ENCODE data around the gene CIRBP. TPM values are rescaled to one million over a fixed set of nuclear protein-coding genes. Genes with fewer than 3 reads are reported as not detected.

CIRBP gene
- total RNA-seq, 1 donor from 2014 or later, result 341 TPM

DNA sequence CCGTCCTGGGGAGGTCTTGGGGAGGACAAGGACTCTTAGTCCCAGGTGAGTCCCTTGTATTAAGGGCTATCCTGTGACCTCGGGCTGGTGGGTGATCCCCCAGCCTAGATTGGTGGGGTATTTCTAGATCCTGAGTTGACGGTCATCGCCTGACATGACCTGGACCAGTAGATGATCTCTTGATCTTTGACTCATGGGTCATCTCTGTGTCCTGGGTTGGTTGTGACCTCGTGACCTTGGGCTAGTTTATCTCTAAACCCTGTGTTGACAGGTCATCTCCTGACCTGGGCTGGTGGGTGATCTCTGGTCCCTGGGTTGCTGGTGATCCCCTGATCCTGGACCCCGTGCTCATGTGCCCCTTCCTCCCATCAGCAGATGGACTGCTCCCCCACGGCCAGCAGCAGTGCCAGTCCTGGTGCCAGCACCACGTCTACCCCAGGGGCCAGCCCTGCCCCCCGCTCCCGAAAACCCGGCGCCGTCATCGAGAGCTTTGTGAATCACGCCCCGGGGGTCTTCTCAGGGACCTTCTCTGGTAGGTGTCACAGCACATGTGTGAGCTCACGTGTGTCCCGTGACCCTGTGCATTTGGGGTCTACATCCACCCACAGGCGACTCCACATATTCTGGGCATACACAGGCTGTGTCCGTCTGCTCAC is 14.5 kb upstream of the CIRBP start:
- no peaks in the 10 kb centered on the region for H3K36me3 Mint-ChIP-seq (ENCODE audit: unreplicated experiment)
- H3K9me3 Mint-ChIP-seq (ENCODE audit: unreplicated experiment), result peaks cover 28% of the 10 kb centered on the region
- H3K27ac Mint-ChIP-seq (ENCODE audit: unreplicated experiment), result peak overlapping the region; percentile 73
- H3K4me3 Mint-ChIP-seq (ENCODE audit: unreplicated experiment), result peak overlapping the region; percentile 71
- DNase-seq, result no peak
- H3K4me1 Mint-ChIP-seq (ENCODE audit: low read depth, unreplicated experiment), result peaks cover 13% of the 10 kb centered on the region
- no peak for TF ChIP-seq CTCF (IDR thresholded peaks at IDR 0.05; ENCODE audit: partially characterized antibody, unreplicated experiment)
- H3K27me3 Mint-ChIP-seq (ENCODE audit: unreplicated experiment), result peaks cover 17% of the 10 kb centered on the region

DNA sequence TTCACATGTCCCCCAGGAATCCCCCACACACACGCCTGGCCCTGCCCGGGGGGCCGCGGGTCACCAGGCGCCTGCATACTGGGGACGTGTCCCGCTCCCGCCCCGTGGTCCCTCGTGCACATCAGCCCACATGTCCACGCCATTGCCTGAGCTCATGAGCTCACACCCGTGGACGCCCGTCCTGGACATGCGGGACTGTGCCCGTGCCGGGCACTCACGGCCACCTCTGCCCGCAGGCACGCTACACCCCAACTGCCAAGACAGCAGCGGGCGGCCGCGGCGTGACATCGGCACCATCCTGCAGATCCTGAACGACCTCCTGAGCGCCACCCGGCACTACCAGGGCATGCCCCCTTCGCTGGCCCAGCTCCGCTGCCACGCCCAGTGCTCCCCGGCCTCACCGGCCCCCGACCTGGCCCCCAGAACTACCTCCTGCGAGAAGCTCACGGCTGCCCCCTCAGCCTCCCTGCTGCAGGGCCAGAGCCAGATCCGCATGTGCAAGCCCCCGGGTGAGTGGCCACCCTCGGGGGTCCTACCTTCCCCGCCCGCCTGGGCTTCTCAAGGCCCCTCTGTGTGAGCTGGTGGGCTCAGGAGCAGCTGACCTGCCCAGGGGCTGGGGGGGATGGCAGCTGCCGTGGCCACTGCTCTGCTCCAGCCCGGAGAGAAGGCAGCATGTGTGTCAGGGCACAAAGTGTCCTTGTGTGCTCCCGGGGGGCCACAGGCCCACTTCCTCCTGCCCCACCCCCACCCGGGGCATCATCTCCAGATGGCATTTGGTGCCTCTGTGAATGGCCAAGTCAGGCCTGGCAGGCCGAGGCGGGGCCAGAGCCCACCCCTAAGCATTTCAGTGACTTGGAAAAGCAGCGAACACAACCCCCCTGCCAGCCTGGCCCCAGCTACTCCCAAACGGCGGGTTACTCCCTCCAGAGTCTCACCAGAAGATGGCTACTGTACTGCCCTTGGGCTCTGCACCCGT is 13.7 kb upstream of the CIRBP start:
- peak overlapping the region; percentile 33 for H3K27ac Mint-ChIP-seq (ENCODE audit: unreplicated experiment)
- DNase-seq, result no peak
- peaks cover 13% of the 10 kb centered on the region for H3K4me1 Mint-ChIP-seq (ENCODE audit: low read depth, unreplicated experiment)
- peaks cover 18% of the 10 kb centered on the region for H3K27me3 Mint-ChIP-seq (ENCODE audit: unreplicated experiment)
- H3K4me3 Mint-ChIP-seq (ENCODE audit: unreplicated experiment), result no peak overlapping the region
- no peak for TF ChIP-seq CTCF (IDR thresholded peaks at IDR 0.05; ENCODE audit: partially characterized antibody, unreplicated experiment)
- no peaks in the 10 kb centered on the region for H3K36me3 Mint-ChIP-seq (ENCODE audit: unreplicated experiment)
- peaks cover 28% of the 10 kb centered on the region for H3K9me3 Mint-ChIP-seq (ENCODE audit: unreplicated experiment)

DNA sequence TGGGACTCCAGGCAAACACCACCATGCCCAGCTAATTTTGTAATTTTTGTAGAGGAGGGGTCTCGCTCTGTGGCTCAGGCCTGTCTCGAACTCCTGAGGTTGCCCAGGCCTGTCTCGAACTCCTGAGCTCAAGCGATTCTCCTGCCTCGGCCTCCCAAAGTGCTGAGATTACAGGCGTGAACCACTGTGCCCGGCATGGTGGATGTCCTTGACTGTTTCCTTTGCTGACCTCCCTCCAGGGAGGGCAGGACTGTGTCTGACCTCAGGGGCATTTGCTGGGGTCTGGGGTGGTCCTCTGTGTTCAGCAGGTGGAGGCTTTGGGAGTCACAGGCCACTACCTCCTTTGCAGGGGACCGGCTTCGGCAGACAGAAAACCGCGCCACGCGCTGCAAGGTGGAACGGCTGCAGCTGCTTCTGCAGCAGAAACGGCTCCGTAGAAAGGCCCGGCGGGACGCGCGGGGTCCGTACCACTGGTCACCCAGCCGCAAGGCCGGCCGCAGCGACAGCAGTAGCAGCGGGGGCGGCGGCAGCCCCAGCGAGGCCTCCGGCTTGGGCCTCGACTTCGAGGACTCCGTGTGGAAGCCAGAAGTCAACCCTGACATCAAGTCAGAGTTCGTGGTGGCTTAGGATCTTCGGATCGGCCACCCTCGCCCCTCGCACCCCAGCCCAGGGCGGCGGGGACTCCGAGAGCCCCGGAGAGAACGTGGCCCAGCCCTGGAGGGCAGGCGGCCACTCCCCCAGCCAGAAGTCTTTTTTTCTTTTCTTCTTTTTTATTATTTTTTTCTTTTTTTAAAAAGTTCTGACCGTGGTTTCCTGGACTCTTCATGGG is 12.3 kb upstream of the CIRBP start:
- no peak for TF ChIP-seq CTCF (IDR thresholded peaks at IDR 0.05; ENCODE audit: partially characterized antibody, unreplicated experiment)
- H3K27ac Mint-ChIP-seq (ENCODE audit: unreplicated experiment), result peak overlapping the region; percentile 48

GRCh38 chr19:1257475-1258162 is 11.5 kb upstream of the CIRBP start:
- Mint-ChIP-seq H3K4me3 (ENCODE audit: unreplicated experiment) (peak overlapping the region; percentile 57), H3K4me1 (ENCODE audit: low read depth, unreplicated experiment) (peaks cover 20% of the 10 kb centered on the region), H3K36me3 (ENCODE audit: unreplicated experiment) (no peaks in the 10 kb centered on the region), H3K27me3 (ENCODE audit: unreplicated experiment) (peaks cover 20% of the 10 kb centered on the region), H3K9me3 (ENCODE audit: unreplicated experiment) (peaks cover 30% of the 10 kb centered on the region), H3K27ac (ENCODE audit: unreplicated experiment) (peak overlapping the region; percentile 48)
- no peak for DNase-seq
- TF ChIP-seq CTCF (IDR thresholded peaks at IDR 0.05; ENCODE audit: partially characterized antibody, unreplicated experiment), result no peak

More for the DNA sequence above, 12.3 kb upstream of the CIRBP start:
- no peak for DNase-seq
- peak overlapping the region; percentile 57 for H3K4me3 Mint-ChIP-seq (ENCODE audit: unreplicated experiment)
- H3K9me3 Mint-ChIP-seq (ENCODE audit: unreplicated experiment), result peaks cover 28% of the 10 kb centered on the region
- H3K4me1 Mint-ChIP-seq (ENCODE audit: low read depth, unreplicated experiment), result peaks cover 19% of the 10 kb centered on the region
- no peaks in the 10 kb centered on the region for H3K36me3 Mint-ChIP-seq (ENCODE audit: unreplicated experiment)
- peaks cover 20% of the 10 kb centered on the region for H3K27me3 Mint-ChIP-seq (ENCODE audit: unreplicated experiment)

Measured in glutamatergic neuron (in vitro differentiated cells).